ENCODE results near the gene ZNF574. TPM values are rescaled to one million over a fixed set of nuclear protein-coding genes. Genes with fewer than 3 reads are reported as not detected.

The ZNF574 gene
- total and polyA plus RNA-seq, 2 of the 8 experiments (the other 6 are each of a cell fraction or from before 2014, with no cell fraction given): 27.0 to 38.8 TPM

DNA sequence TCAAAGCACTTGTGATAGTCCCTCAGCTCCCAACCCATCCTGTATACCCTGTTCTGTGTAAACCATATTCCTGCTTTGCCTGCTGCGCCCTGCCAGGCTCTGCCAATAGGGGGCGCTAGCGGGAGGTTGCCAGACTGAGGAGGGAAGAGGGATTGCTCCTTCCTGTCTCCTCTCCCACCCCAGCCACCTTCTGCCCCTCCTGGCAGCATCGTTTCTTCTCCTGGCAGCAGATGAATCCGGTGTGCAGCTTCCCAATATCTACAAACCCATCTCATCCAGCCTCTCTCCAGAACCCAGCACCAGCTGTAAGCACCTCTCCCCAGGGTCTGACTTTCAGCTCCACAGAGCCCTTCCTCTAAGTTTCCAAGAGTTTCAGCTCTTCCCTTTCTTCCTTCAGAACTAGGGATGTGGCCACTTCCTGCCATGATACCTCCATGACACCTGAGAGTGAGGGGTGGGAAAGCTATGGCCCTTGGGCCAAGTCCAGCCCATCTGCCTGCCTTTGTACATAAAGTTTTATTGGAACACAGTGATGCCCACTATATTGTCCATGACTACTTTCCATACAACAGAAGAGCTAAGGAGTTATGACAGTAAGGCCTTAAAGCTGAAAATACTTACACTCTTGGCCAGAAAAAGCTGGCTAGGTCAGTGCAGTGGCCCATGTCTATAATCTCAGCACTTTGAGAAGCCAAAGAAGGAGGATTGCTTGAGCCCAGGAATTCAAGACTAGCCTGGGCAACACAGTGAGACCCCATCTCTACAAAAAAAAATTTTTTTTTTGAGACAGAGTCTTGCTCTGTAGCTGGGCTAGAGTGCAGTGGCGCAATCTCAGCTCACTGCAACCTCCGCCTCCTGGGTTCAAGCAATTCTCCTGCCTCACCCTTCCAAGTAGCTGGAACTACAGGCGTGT is 47.4 kb upstream of the ZNF574 start (continued):
- no peak for TF ChIP-seq POU5F1 (IDR thresholded peaks at IDR 0.05; ENCODE audit: low read depth, low read length)
- no peak for TF ChIP-seq SP1 (IDR thresholded peaks at IDR 0.05; ENCODE audit: low read depth, low read length)
- no peak for TF ChIP-seq SAP30 (IDR thresholded peaks at IDR 0.05; ENCODE audit: insufficient read depth, insufficient replicate concordance, low read length)
- no peak for TF ChIP-seq TCF12 (IDR thresholded peaks at IDR 0.05; ENCODE audit: low read depth, low read length)
- no peak for TF ChIP-seq CBX5 (IDR thresholded peaks at IDR 0.05; ENCODE audit: low read depth, low read length)
- no peak for TF ChIP-seq TEAD4 (IDR thresholded peaks at IDR 0.05; ENCODE audit: low read depth, low read length)
- no peak for TF ChIP-seq SP4 (IDR thresholded peaks at IDR 0.05; ENCODE audit: low read length)
- TF ChIP-seq KDM1A (IDR thresholded peaks at IDR 0.05; ENCODE audit: borderline replicate concordance, low read length): no peak
- TF ChIP-seq RAD21 (IDR thresholded peaks at IDR 0.05 in 1 of 2, conservative IDR thresholded peaks at IDR 0.05 in 1 of 2; ENCODE audit: low read depth in 2 of 2, low read length in 2 of 2): peak; percentile 36 to 49
- TF ChIP-seq POLR2AphosphoS5 (IDR thresholded peaks at IDR 0.05; ENCODE audit: low read depth, low read length): peak; percentile 40; the same call in 1 of the 2 replicates
- TF ChIP-seq NANOG (IDR thresholded peaks at IDR 0.05; ENCODE audit: insufficient read depth, low read depth, low read length, poor library complexity, severe bottlenecking): no peak
- TF ChIP-seq CHD1 (IDR thresholded peaks at IDR 0.05; ENCODE audit: low read depth, low read length): no peak
- no peak for TF ChIP-seq BRCA1 (IDR thresholded peaks at IDR 0.05; ENCODE audit: low read depth, low read length)
- TF ChIP-seq, protein P1, sequence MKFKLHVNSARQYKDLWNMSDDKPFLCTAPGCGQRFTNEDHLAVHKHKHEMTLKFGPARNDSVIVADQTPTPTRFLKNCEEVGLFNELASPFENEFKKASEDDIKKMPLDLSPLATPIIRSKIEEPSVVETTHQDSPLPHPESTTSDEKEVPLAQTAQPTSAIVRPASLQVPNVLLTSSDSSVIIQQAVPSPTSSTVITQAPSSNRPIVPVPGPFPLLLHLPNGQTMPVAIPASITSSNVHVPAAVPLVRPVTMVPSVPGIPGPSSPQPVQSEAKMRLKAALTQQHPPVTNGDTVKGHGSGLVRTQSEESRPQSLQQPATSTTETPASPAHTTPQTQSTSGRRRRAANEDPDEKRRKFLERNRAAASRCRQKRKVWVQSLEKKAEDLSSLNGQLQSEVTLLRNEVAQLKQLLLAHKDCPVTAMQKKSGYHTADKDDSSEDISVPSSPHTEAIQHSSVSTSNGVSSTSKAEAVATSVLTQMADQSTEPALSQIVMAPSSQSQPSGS (IDR thresholded peaks at IDR 0.05; ENCODE audit: low read length): no peak
- TF ChIP-seq EZH2 (IDR thresholded peaks at IDR 0.05; ENCODE audit: low read depth, low read length, severe bottlenecking): no peak
- no peak for TF ChIP-seq CBX8 (IDR thresholded peaks at IDR 0.05; ENCODE audit: borderline replicate concordance, low read depth, low read length)
- no peak for TF ChIP-seq CEBPB (IDR thresholded peaks at IDR 0.05; ENCODE audit: low read depth, low read length)
- no peak for TF ChIP-seq SUZ12 (IDR thresholded peaks at IDR 0.05; ENCODE audit: low read length)
- no peak; the same call in 1 of the 2 replicates for TF ChIP-seq CHD2 (IDR thresholded peaks at IDR 0.05; ENCODE audit: low read length)
- TF ChIP-seq PHF8 (conservative IDR thresholded peaks at IDR 0.05; ENCODE audit: low read depth, low read length): 0 out of 2 replicates have a peak, but pooled peaks have one; percentile 42
- TF ChIP-seq SIN3A (conservative IDR thresholded peaks at IDR 0.05 in 1 of 2, IDR thresholded peaks at IDR 0.05 in 1 of 2; ENCODE audit: low read depth in 1 of 2, low read length in 2 of 2): peak in 1 of 2 experiments; percentile 73; a peak in 1 of 4 replicates
- TF ChIP-seq SIRT6 (IDR thresholded peaks at IDR 0.05; ENCODE audit: low read length): no peak
